Panc1 (cell line): ENCODE data around the gene SFT2D2.

Experiments
- CTCF ChIP-seq: fragments of 450-650 bp; IDR thresholded peaks from 2 replicates; pipeline ENCODE4 v1.5.1; 2017; ENCODE audit warnings: mild to moderate bottlenecking
- TF ChIP-seq, protein P1 (sequence below), 2 experiments: IDR thresholded peaks; 2 replicates each; pipeline ENCODE4 v1.6.1; 2011 to 2012; ENCODE audit warnings: low read depth in 2 of 2, control low read depth in 1 of 2, low read length in 1 of 2, mild to moderate bottlenecking in 1 of 2, moderate library complexity in 1 of 2; ENCODE audit not compliant: insufficient read depth in 1 of 2

DNA sequence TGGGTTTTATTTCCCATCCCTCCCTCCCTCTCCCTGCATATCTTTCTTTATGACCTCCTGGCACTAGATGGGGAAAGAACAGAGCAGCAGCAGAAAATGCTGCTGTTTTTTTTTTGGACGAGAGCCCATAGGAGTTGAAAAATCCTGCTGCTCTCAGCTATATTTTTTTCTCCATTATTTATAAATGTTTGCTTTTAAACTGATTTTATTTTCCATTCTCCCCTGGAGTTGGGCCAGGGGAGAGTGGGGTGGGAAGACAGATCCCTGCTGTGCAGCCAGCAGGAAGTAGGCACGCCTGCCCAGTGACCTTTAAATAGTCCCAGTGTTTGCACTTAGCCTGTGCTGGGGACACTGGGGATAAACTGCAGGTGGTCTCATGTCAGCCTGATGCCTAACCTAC lies 17.4 kb downstream of the SFT2D2 start:
- TF ChIP-seq CTCF = no peak
- TF ChIP-seq, protein P1, sequence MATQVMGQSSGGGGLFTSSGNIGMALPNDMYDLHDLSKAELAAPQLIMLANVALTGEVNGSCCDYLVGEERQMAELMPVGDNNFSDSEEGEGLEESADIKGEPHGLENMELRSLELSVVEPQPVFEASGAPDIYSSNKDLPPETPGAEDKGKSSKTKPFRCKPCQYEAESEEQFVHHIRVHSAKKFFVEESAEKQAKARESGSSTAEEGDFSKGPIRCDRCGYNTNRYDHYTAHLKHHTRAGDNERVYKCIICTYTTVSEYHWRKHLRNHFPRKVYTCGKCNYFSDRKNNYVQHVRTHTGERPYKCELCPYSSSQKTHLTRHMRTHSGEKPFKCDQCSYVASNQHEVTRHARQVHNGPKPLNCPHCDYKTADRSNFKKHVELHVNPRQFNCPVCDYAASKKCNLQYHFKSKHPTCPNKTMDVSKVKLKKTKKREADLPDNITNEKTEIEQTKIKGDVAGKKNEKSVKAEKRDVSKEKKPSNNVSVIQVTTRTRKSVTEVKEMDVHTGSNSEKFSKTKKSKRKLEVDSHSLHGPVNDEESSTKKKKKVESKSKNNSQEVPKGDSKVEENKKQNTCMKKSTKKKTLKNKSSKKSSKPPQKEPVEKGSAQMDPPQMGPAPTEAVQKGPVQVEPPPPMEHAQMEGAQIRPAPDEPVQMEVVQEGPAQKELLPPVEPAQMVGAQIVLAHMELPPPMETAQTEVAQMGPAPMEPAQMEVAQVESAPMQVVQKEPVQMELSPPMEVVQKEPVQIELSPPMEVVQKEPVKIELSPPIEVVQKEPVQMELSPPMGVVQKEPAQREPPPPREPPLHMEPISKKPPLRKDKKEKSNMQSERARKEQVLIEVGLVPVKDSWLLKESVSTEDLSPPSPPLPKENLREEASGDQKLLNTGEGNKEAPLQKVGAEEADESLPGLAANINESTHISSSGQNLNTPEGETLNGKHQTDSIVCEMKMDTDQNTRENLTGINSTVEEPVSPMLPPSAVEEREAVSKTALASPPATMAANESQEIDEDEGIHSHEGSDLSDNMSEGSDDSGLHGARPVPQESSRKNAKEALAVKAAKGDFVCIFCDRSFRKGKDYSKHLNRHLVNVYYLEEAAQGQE (IDR thresholded peaks at IDR 0.05; ENCODE audit: insufficient read depth in 1 of 2, low read depth in 2 of 2, low read length in 1 of 2) = no peak
